SK-N-MC (cell line): ENCODE results near the gene FILIP1.
A peak's percentile ranks its signal among the peaks of the same experiment; 100 is the strongest.

Source experiments
- DNase-seq: peaks from one replicate; pipeline ENCODE4 v3.0.0-alpha.2; 2011; ENCODE audit warnings: low read depth, low spot score
- H3K27ac ChIP-seq: fragments of 200-600 bp; sonication (generic); 2 replicates; pipeline ENCODE4 v1.5.1; 2016; ENCODE audit warnings: mixed run types
- H3K36me3 ChIP-seq: fragments of 200-600 bp; sonication (generic); 2 replicates; pipeline ENCODE4 v1.6.1; 2017; ENCODE audit warnings: antibody characterized with exemption, low read length, mixed read lengths; ENCODE audit not compliant: insufficient read depth
- H3K4me3 ChIP-seq: fragments of 200-600 bp; sonication (generic); 2 replicates; pipeline ENCODE4 v1.5.1; 2016
- H3K9ac ChIP-seq: fragments of 200-600 bp; sonication (generic); 2 replicates; pipeline ENCODE4 v1.8.0; 2017; ENCODE audit warnings: mixed run types, mixed read lengths; ENCODE audit not compliant: insufficient read length
- H3K9me3 ChIP-seq: fragments of 200-600 bp; sonication (generic); 2 replicates; pipeline ENCODE4 v1.6.1; 2017; ENCODE audit warnings: low read depth, mild to moderate bottlenecking, antibody characterized with exemption, low read length, moderate library complexity, mixed read lengths
- EZH2 ChIP-seq: fragments of 200-600 bp; sonication (generic); IDR thresholded peaks from one replicate; pipeline ENCODE4 v1.6.1; 2017; ENCODE audit warnings: antibody characterized with exemption
- FOXP2 ChIP-seq: optimal IDR thresholded peaks from 2 replicates; pipeline ENCODE3; 2011; ENCODE audit warnings: mild to moderate bottlenecking, moderate library complexity; ENCODE audit not compliant: insufficient read depth; ENCODE audit errors: extremely low read length, control extremely low read depth
- POLR2AphosphoS5 ChIP-seq: IDR thresholded peaks from 2 replicates; pipeline ENCODE4 v1.6.1; 2012; ENCODE audit warnings: mild to moderate bottlenecking, low read depth, low read length, borderline replicate concordance

FILIP1 gene

GRCh38 chr6:75326557-75327258, 166.9 kb downstream of the FILIP1 start:
- Histone ChIP-seq H3K4me3 (no peak overlapping the region), H3K27ac (no peak overlapping the region), H3K9ac (no peak overlapping the region), H3K9me3 (no peaks in the 10 kb centered on the region), H3K36me3 (no peaks in the 10 kb centered on the region)
- TF ChIP-seq EZH2 (no peak), POLR2AphosphoS5 (no peak), FOXP2 (no peak)
- no peak for DNase-seq

GRCh38 chr6:75318900-75319299, 174.7 kb downstream of the FILIP1 start:
- H3K36me3 ChIP-seq = no peaks in the 10 kb centered on the region
- no peak for TF ChIP-seq EZH2
- H3K9me3 ChIP-seq = no peaks in the 10 kb centered on the region
- no peak overlapping the region for H3K27ac ChIP-seq
- H3K4me3 ChIP-seq = no peak overlapping the region
- DNase-seq = no peak
- H3K9ac ChIP-seq = no peak overlapping the region

- H3K36me3 ChIP-seq = no peaks in the 10 kb centered on the region
- peak; percentile 26 for DNase-seq
- H3K9me3 ChIP-seq = no peaks in the 10 kb centered on the region
- TF ChIP-seq EZH2 = no peak
- TF ChIP-seq POLR2AphosphoS5 = no peak
- no peak for TF ChIP-seq FOXP2
- H3K4me3 ChIP-seq = peak overlapping the region; percentile 45
- H3K27ac ChIP-seq = no peak overlapping the region
- H3K9ac ChIP-seq = no peak overlapping the region
These were observed 175.9 kb downstream of the FILIP1 start for GRCh38 chr6:75317503-75318206.

GRCh38 chr6:75315978-75316377, 177.6 kb downstream of the FILIP1 start:
- no peak for DNase-seq
- no peaks in the 10 kb centered on the region for H3K9me3 ChIP-seq
- no peaks in the 10 kb centered on the region for H3K36me3 ChIP-seq
- no peak overlapping the region for H3K9ac ChIP-seq
- no peak overlapping the region for H3K27ac ChIP-seq
- no peak overlapping the region for H3K4me3 ChIP-seq
- TF ChIP-seq FOXP2 = no peak
- no peak for TF ChIP-seq POLR2AphosphoS5

GRCh38 chr6:75308250-75308988, 185.2 kb downstream of the FILIP1 start:
- H3K9me3 ChIP-seq = no peaks in the 10 kb centered on the region
- H3K9ac ChIP-seq = no peak overlapping the region
- TF ChIP-seq EZH2 (no peak), POLR2AphosphoS5 (no peak)
- no peak overlapping the region for H3K27ac ChIP-seq
- no peaks in the 10 kb centered on the region for H3K36me3 ChIP-seq
- no peak overlapping the region for H3K4me3 ChIP-seq
- DNase-seq = no peak

GRCh38 chr6:75307364-75308004, 186.1 kb downstream of the FILIP1 start:
- no peaks in the 10 kb centered on the region for H3K9me3 ChIP-seq
- H3K27ac ChIP-seq = no peak overlapping the region
- no peak overlapping the region for H3K4me3 ChIP-seq
- H3K9ac ChIP-seq = no peak overlapping the region
- TF ChIP-seq POLR2AphosphoS5 = no peak
- no peak for TF ChIP-seq FOXP2
- no peak for TF ChIP-seq EZH2
- no peak for DNase-seq
- H3K36me3 ChIP-seq = no peaks in the 10 kb centered on the region

- no peaks in the 10 kb centered on the region for H3K36me3 ChIP-seq
- no peak overlapping the region for H3K9ac ChIP-seq
- TF ChIP-seq EZH2 (no peak), POLR2AphosphoS5 (no peak), FOXP2 (no peak)
- DNase-seq = no peak
- no peak overlapping the region for H3K27ac ChIP-seq
- no peak overlapping the region for H3K4me3 ChIP-seq
- no peaks in the 10 kb centered on the region for H3K9me3 ChIP-seq
These were observed 187.5 kb downstream of the FILIP1 start for GRCh38 chr6:75306064-75306463.

GRCh38 chr6:75305573-75305972, 188.0 kb downstream of the FILIP1 start:
- no peak overlapping the region for H3K4me3 ChIP-seq
- H3K27ac ChIP-seq = no peak overlapping the region
- DNase-seq = no peak
- no peaks in the 10 kb centered on the region for H3K9me3 ChIP-seq
- H3K36me3 ChIP-seq = no peaks in the 10 kb centered on the region
- TF ChIP-seq FOXP2 (no peak), EZH2 (no peak), POLR2AphosphoS5 (no peak)
- no peak overlapping the region for H3K9ac ChIP-seq
